HepG2 (cell line): Measurements from ENCODE around the gene RPUSD3.

ENCODE experiments used
- ATF5 ChIP-seq: sonication (generic); formaldehyde crosslinking; IDR thresholded peaks from 2 replicates; pipeline ENCODE4 v1.4.0; 2020; ENCODE audit warnings: mild to moderate bottlenecking, low read depth, missing genetic modification reagents
- IRF9 ChIP-seq: sonication (generic); formaldehyde crosslinking; IDR thresholded peaks from 2 replicates; pipeline ENCODE4 v1.8.0; 2022; ENCODE audit warnings: missing genetic modification reagents, mild to moderate bottlenecking, borderline replicate concordance
- LBX2 ChIP-seq: sonication (generic); formaldehyde crosslinking; IDR thresholded peaks from 2 replicates; pipeline ENCODE4 v1.5.0; 2020; ENCODE audit warnings: missing genetic modification reagents, mild to moderate bottlenecking, borderline replicate concordance
- MAX ChIP-seq: IDR thresholded peaks from 2 replicates; pipeline ENCODE4 v1.6.1; 2012; ENCODE audit warnings: inconsistent platforms
- MXD1 ChIP-seq: sonication (generic); formaldehyde crosslinking; IDR thresholded peaks from 2 replicates; pipeline ENCODE4 v1.4.0; 2020; ENCODE audit warnings: mild to moderate bottlenecking, missing genetic modification reagents
- POLR2AphosphoS5 ChIP-seq: IDR thresholded peaks from 2 replicates; pipeline ENCODE4 v1.6.1; 2012; ENCODE audit warnings: low read depth, low read length
- RAD21 ChIP-seq: fragments of 450-650 bp; formaldehyde crosslinking; IDR thresholded peaks from 2 replicates; pipeline ENCODE4 v1.5.0; 2020; ENCODE audit warnings: mild to moderate bottlenecking
- SP1 ChIP-seq, 2 experiments: fragments of 450-650 bp in 1 of 2; sonication (generic) in 1 of 2; formaldehyde crosslinking in 1 of 2; IDR thresholded peaks; 2 replicates each; pipeline versions ENCODE4 v1.4.0 to v1.6.1; 2016 to 2020; ENCODE audit warnings: missing genetic modification reagents in 1 of 2
- ZNF574 ChIP-seq: sonication (generic); formaldehyde crosslinking; IDR thresholded peaks from 2 replicates; pipeline ENCODE4 v1.4.0; 2020; ENCODE audit warnings: missing genetic modification reagents

GRCh38 chr3:9810433-9810770 lies 33.4 kb downstream of the RPUSD3 start:
- TF ChIP-seq MXD1 (no peak), SP1 (IDR thresholded peaks at IDR 0.05) (no peak), SP1 (CRISPR knock-in tag; IDR thresholded peaks at IDR 0.05) (no peak), MAX (no peak), IRF9 (CRISPR knock-in tag) (no peak), RAD21 (no peak), ZNF574 (CRISPR knock-in tag) (no peak), ATF5 (CRISPR knock-in tag) (no peak), POLR2AphosphoS5 (no peak), LBX2 (CRISPR knock-in tag) (no peak)
